ENCODE data around the gene FZD4.
"Not testable (repeated sequence)": the region's sequence is repeated elsewhere in the genome, so short reads cannot be mapped to it uniquely, and the experiment has no call there.

Gene FZD4

GRCh38 chr11:86947541-86947940 lies 7.7 kb downstream of the FZD4 start:
- Histone ChIP-seq H3K4me3 (ENCODE audit: control insufficient read depth in 1 of 7, extremely low read depth in 1 of 7, insufficient read depth in 4 of 7, low read depth in 2 of 7, low read length in 6 of 7) (no peak overlapping the region), H3K9me3 (ENCODE audit: control extremely low read depth in 1 of 5, control insufficient read depth in 4 of 5, insufficient read depth in 2 of 5, low read depth in 1 of 5, low read length in 4 of 5) (no peaks in the 10 kb centered on the region), H3K4me1 (ENCODE audit: control extremely low read depth in 1 of 4, control insufficient read depth in 4 of 4, insufficient read depth in 4 of 4, low read length in 3 of 4) (no peaks in the 10 kb centered on the region), H3K36me3 (ENCODE audit: control insufficient read depth in 4 of 4, insufficient read depth in 4 of 4, low read length in 3 of 4) (no peaks in the 10 kb centered on the region), H3K27ac (ENCODE audit: insufficient read depth in 1 of 2, low read depth in 1 of 2, low read length in 2 of 2, poor library complexity in 1 of 2, severe bottlenecking in 2 of 2) (no peak overlapping the region), H3K27me3 (replicated peaks in 2 of 5; ENCODE audit: control insufficient read depth in 4 of 5, insufficient read depth in 5 of 5, low read length in 4 of 5) (peaks cover 0 to 5% (median 0%) of the 10 kb centered on the region in 5 experiments)
- no peak for DNase-seq
- CTCF ChIA-PET, result interaction anchor here (0.9 to 1.4 kb wide), 4 partner anchors 8 to 474 kb away, joined by 3 to 4 read pairs (median 3); no protein-coding TSS in a partner anchor
- POLR2A ChIA-PET, result no interaction called here

GRCh38 chr11:86943505-86943904 lies 11.7 kb downstream of the FZD4 start:
- H3K9me3 ChIP-seq (ENCODE audit: control extremely low read depth in 1 of 5, control insufficient read depth in 4 of 5, insufficient read depth in 2 of 5, low read depth in 1 of 5, low read length in 4 of 5); H3K27me3 ChIP-seq (replicated peaks in 2 of 5; ENCODE audit: control insufficient read depth in 4 of 5, insufficient read depth in 5 of 5, low read length in 4 of 5); H3K36me3 ChIP-seq (ENCODE audit: control insufficient read depth in 4 of 4, insufficient read depth in 4 of 4, low read length in 3 of 4); H3K4me3 ChIP-seq (ENCODE audit: control insufficient read depth in 1 of 7, extremely low read depth in 1 of 7, insufficient read depth in 4 of 7, low read depth in 2 of 7, low read length in 6 of 7); H3K4me1 ChIP-seq (ENCODE audit: control extremely low read depth in 1 of 4, control insufficient read depth in 4 of 4, insufficient read depth in 4 of 4, low read length in 3 of 4); H3K27ac ChIP-seq (ENCODE audit: insufficient read depth in 1 of 2, low read depth in 1 of 2, low read length in 2 of 2, poor library complexity in 1 of 2, severe bottlenecking in 2 of 2); POLR2A ChIA-PET; DNase-seq: not testable (repeated sequence)
- CTCF ChIA-PET, result interaction anchor here (1.2 to 1.9 kb wide), 3 partner anchors 346 to 477 kb away, joined by 4 to 6 read pairs (median 4); no protein-coding TSS in a partner anchor
- 95% methylated on average over 3 of the region's 8 CpGs for WGBS (ENCODE audit: insufficient coverage)

GRCh38 chr11:86941871-86942599 lies 13.2 kb downstream of the FZD4 start:
- ChIA-PET POLR2A (no interaction called here), CTCF (interaction anchor here (1.7 to 1.9 kb wide), 3 partner anchors 11 to 479 kb away, joined by 4 to 6 read pairs (median 6); no protein-coding TSS in a partner anchor)
- Histone ChIP-seq H3K27me3 (replicated peaks in 2 of 5; ENCODE audit: control insufficient read depth in 4 of 5, insufficient read depth in 5 of 5, low read length in 4 of 5) (no peaks in the 10 kb centered on the region), H3K36me3 (ENCODE audit: control insufficient read depth in 4 of 4, insufficient read depth in 4 of 4, low read length in 3 of 4) (no peaks in the 10 kb centered on the region), H3K4me1 (ENCODE audit: control extremely low read depth in 1 of 4, control insufficient read depth in 4 of 4, insufficient read depth in 4 of 4, low read length in 3 of 4) (no peaks in the 10 kb centered on the region), H3K4me3 (ENCODE audit: control insufficient read depth in 1 of 7, extremely low read depth in 1 of 7, insufficient read depth in 4 of 7, low read depth in 2 of 7, low read length in 6 of 7) (no peak overlapping the region), H3K9me3 (ENCODE audit: control extremely low read depth in 1 of 5, control insufficient read depth in 4 of 5, insufficient read depth in 2 of 5, low read depth in 1 of 5, low read length in 4 of 5) (no peaks in the 10 kb centered on the region), H3K27ac (ENCODE audit: insufficient read depth in 1 of 2, low read depth in 1 of 2, low read length in 2 of 2, poor library complexity in 1 of 2, severe bottlenecking in 2 of 2) (no peak overlapping the region)
- DNase-seq, result no peak
- 80% methylated on average over 1 of the region's 4 CpGs for WGBS (ENCODE audit: insufficient coverage)

GRCh38 chr11:86941077-86941870 lies 13.9 kb downstream of the FZD4 start:
- ChIA-PET POLR2A (no interaction called here), CTCF (interaction anchor here (1.2 to 3.8 kb wide), 4 partner anchors 12 to 360 kb away, joined by 3 to 20 read pairs (median 8); no protein-coding TSS in a partner anchor)
- 96% methylated on average over 4 of the region's 7 CpGs for WGBS (ENCODE audit: insufficient coverage)
- H3K27me3 ChIP-seq (replicated peaks in 2 of 5; ENCODE audit: control insufficient read depth in 4 of 5, insufficient read depth in 5 of 5, low read length in 4 of 5), result no peaks in the 10 kb centered on the region
- H3K4me1 ChIP-seq (ENCODE audit: control extremely low read depth in 1 of 4, control insufficient read depth in 4 of 4, insufficient read depth in 4 of 4, low read length in 3 of 4), result no peaks in the 10 kb centered on the region
- H3K36me3 ChIP-seq (ENCODE audit: control insufficient read depth in 4 of 4, insufficient read depth in 4 of 4, low read length in 3 of 4), result no peaks in the 10 kb centered on the region
- H3K9me3 ChIP-seq (ENCODE audit: control extremely low read depth in 1 of 5, control insufficient read depth in 4 of 5, insufficient read depth in 2 of 5, low read depth in 1 of 5, low read length in 4 of 5), result no peaks in the 10 kb centered on the region
- H3K27ac ChIP-seq (ENCODE audit: insufficient read depth in 1 of 2, low read depth in 1 of 2, low read length in 2 of 2, poor library complexity in 1 of 2, severe bottlenecking in 2 of 2), result no peak overlapping the region
- H3K4me3 ChIP-seq (ENCODE audit: control insufficient read depth in 1 of 7, extremely low read depth in 1 of 7, insufficient read depth in 4 of 7, low read depth in 2 of 7, low read length in 6 of 7), result no peak overlapping the region
- DNase-seq, result no peak

- ChIA-PET POLR2A (no interaction called here), CTCF (interaction anchor here (0.8 to 3.8 kb wide), 11 partner anchors 7 to 482 kb away, joined by 3 to 28 read pairs (median 7); partner anchors contain the start of gene FZD4)
- no peaks in the 10 kb centered on the region for H3K9me3 ChIP-seq (ENCODE audit: control extremely low read depth in 1 of 5, control insufficient read depth in 4 of 5, insufficient read depth in 2 of 5, low read depth in 1 of 5, low read length in 4 of 5)
- H3K4me1 ChIP-seq (ENCODE audit: control extremely low read depth in 1 of 4, control insufficient read depth in 4 of 4, insufficient read depth in 4 of 4, low read length in 3 of 4), result no peaks in the 10 kb centered on the region
- H3K27ac ChIP-seq (ENCODE audit: insufficient read depth in 1 of 2, low read depth in 1 of 2, low read length in 2 of 2, poor library complexity in 1 of 2, severe bottlenecking in 2 of 2), result peak overlapping the region in 1 of 2 experiments; percentile 38
- 93% methylated on average over 11 of the region's 11 CpGs for WGBS (ENCODE audit: insufficient coverage)
- no peaks in the 10 kb centered on the region for H3K36me3 ChIP-seq (ENCODE audit: control insufficient read depth in 4 of 4, insufficient read depth in 4 of 4, low read length in 3 of 4)
- H3K4me3 ChIP-seq (ENCODE audit: control insufficient read depth in 1 of 7, extremely low read depth in 1 of 7, insufficient read depth in 4 of 7, low read depth in 2 of 7, low read length in 6 of 7), result no peak overlapping the region
- no peak for DNase-seq
- H3K27me3 ChIP-seq (replicated peaks in 2 of 5; ENCODE audit: control insufficient read depth in 4 of 5, insufficient read depth in 5 of 5, low read length in 4 of 5), result no peaks in the 10 kb centered on the region
Observed at GRCh38 chr11:86940122-86940777, 14.9 kb downstream of the FZD4 start.

GRCh38 chr11:86938900-86939880 lies 16.0 kb downstream of the FZD4 start:
- no CpG with 5 or more reads among the region's 4 CpGs for WGBS (ENCODE audit: insufficient coverage)
- DNase-seq, result peak; percentile 52 to 76 (median 66)
- Histone ChIP-seq H3K4me3 (ENCODE audit: control insufficient read depth in 1 of 7, extremely low read depth in 1 of 7, insufficient read depth in 4 of 7, low read depth in 2 of 7, low read length in 6 of 7) (no peak overlapping the region), H3K4me1 (ENCODE audit: control extremely low read depth in 1 of 4, control insufficient read depth in 4 of 4, insufficient read depth in 4 of 4, low read length in 3 of 4) (no peaks in the 10 kb centered on the region), H3K9me3 (ENCODE audit: control extremely low read depth in 1 of 5, control insufficient read depth in 4 of 5, insufficient read depth in 2 of 5, low read depth in 1 of 5, low read length in 4 of 5) (no peaks in the 10 kb centered on the region), H3K27me3 (replicated peaks in 2 of 5; ENCODE audit: control insufficient read depth in 4 of 5, insufficient read depth in 5 of 5, low read length in 4 of 5) (no peaks in the 10 kb centered on the region), H3K27ac (ENCODE audit: insufficient read depth in 1 of 2, low read depth in 1 of 2, low read length in 2 of 2, poor library complexity in 1 of 2, severe bottlenecking in 2 of 2) (peak overlapping the region in 1 of 2 experiments; percentile 38), H3K36me3 (ENCODE audit: control insufficient read depth in 4 of 4, insufficient read depth in 4 of 4, low read length in 3 of 4) (no peaks in the 10 kb centered on the region)
- ChIA-PET CTCF (interaction anchor here (0.8 to 3.8 kb wide), 26 partner anchors 8 to 484 kb away, joined by 3 to 28 read pairs (median 4); partner anchors contain the start of gene FZD4), POLR2A (no interaction called here)
